AML-193 (cell line): ENCODE measurements around the gene SSU72.

Experiments
- DNase-seq, 2 experiments: peaks; one replicate each; lab custom pipeline; 2025; lab: John Stamatoyannopoulos, UW

SSU72 gene

GRCh38 chr1:1610796-1611195 is 36.1 kb upstream of the SSU72 start:
- DNase-seq = no peak

GRCh38 chr1:1609822-1610485 is 35.3 kb upstream of the SSU72 start:
- DNase-seq = no peak

DNA sequence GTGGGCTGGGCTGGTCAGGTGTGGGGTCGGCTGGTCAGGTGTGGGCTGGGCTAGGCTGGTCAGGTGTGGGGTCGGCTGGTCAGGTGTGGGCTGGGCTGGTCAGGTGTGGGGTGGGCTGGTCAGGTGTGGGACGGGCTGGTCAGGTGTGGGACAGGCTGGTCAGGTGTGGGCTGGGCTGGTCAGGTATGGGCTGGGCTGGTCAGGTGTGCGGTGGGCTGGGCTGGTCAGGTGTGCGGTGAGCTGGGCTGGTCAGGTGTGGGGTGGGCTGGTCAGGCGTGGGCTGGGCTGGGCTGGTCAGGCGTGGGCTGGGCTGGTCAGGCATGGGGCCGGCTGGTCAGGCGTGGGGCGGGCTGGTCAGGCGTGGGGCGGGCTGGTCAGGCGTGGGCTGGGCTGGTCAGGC is 31.6 kb upstream of the SSU72 start:
- DNase-seq = no peak

GRCh38 chr1:1605724-1606123 is 31.1 kb upstream of the SSU72 start:
- DNase-seq = no peak

GRCh38 chr1:1605034-1605591 is 30.4 kb upstream of the SSU72 start:
- no peak for DNase-seq

DNA sequence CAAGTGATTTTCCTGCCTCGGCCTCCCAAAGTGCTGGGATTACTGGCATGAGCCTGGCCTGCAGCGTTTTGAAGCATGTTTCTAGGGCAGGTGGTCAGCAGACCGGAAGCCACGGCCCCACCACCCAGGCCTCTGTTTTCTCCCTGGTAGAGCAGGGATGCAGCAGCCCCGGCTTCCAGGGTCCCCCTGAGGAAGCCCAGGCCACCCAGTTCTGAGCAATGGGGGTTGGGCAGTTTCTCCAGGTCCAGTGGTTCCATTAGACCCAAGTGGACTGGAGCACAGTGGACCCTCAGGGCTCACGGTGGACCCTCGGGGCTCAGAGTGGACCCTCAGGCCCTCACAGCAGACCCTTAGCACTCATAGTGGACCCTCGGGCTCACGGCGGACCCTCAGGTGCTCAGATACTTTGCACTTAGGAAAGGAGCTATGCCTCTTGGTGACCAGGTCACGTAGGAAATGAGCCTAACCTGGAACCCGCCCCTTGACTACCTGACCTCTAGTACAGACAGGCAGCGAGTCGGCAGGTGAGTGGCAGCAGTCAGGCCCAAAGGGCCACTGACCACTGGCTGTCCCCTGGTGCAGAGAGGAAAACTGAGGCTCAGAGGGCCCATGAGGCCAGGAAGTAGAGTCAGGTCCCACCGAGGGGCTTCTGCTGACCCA is 29.8 kb upstream of the SSU72 start:
- no peak for DNase-seq

DNA sequence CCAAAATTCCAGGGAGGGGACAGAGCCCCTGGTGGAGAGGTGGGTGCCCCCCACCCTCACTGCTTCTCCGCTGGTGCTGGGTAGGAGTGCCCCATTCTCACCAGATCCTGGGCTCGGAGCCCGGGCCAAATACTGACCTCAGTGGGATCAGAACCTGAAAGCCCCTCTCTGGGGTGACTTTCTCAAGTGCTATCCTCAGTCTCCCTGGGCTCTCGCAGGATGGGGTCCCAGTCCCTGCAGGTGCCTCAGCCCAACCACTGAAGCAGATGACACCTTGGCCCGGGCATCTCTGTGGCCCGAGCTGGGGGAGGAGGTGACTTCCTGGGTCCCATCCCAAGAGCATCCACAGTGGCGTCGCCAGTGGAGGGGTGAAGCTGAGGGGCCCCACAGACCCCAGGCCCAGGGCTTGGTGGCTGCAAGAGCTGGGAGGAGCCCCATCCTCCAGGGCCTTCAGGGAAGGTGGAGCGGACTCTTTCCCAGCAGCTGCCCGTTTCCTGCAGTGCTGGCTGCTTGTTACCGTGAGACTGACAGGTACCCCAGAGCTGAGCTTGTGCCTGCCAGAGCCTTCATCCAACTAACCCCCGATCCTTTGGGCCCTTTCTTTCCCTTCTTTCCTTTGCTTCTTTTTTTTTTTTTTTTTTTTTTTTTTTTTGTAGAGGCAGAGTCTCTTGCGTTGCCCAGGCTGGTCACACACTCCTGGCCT is 29.2 kb upstream of the SSU72 start:
- DNase-seq = no peak

DNA sequence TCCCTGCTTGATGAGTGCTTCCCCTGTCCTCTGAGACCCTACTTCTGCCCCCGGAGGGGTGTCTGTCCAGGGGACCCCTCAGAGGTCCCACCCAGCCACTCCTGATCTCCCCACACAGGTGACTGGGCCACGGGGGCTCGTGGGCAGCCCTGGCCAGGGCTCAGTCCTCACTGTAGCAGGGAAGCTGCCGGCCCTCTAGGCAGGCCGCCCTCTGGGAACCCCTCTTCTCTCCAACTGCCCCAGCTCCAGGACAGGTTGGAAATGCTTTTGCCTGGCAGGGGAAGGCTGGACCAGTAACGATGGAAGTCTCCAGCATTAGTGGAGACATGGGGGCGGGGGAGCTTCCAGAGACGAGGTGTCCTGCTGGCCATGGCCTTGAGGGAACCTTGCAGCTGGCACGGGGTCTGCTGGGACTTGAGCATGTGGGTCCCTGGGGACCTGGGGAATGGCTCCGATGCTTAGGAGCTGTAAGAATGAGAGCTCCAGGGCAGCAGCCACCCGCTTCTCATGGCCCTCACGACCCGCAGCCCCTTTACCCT is 28.4 kb upstream of the SSU72 start:
- no peak for DNase-seq

DNA sequence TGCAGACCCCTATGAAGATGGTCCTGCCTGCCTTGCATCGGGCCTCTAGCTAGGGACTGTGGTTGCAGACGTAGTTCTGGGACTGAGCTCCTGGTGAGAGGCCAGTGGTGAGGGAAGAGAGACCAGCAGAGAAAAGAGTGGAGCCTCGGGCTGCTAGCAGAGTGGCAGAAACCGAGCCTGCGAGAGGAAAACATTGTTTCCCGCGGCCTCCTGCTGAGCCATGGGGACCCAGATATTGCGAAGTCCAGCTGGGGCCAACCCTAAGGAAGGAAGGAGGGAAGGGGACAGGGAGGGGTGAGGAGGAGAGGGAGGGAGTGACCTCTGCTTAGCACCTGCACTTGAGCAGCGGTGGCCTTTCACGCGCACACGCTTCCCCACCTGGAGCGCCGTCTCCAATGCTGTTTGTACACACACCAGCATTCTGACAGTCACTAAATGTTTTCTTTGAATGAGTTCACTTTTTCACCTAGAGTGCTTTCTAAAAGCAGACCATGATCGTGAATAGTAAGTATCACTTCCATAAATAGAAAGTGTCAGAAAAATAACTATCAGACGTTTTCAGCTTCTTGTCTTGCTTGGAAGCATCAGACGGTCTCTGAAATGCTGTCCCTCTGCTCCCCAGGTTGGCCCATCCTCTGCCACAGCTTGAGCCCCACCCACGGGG is 27.8 kb upstream of the SSU72 start:
- DNase-seq = no peak

- DNase-seq = no peak
These were observed 27.1 kb upstream of the SSU72 start for GRCh38 chr1:1601564-1602303.

GRCh38 chr1:1600861-1601563 is 26.3 kb upstream of the SSU72 start:
- DNase-seq = no peak

DNA sequence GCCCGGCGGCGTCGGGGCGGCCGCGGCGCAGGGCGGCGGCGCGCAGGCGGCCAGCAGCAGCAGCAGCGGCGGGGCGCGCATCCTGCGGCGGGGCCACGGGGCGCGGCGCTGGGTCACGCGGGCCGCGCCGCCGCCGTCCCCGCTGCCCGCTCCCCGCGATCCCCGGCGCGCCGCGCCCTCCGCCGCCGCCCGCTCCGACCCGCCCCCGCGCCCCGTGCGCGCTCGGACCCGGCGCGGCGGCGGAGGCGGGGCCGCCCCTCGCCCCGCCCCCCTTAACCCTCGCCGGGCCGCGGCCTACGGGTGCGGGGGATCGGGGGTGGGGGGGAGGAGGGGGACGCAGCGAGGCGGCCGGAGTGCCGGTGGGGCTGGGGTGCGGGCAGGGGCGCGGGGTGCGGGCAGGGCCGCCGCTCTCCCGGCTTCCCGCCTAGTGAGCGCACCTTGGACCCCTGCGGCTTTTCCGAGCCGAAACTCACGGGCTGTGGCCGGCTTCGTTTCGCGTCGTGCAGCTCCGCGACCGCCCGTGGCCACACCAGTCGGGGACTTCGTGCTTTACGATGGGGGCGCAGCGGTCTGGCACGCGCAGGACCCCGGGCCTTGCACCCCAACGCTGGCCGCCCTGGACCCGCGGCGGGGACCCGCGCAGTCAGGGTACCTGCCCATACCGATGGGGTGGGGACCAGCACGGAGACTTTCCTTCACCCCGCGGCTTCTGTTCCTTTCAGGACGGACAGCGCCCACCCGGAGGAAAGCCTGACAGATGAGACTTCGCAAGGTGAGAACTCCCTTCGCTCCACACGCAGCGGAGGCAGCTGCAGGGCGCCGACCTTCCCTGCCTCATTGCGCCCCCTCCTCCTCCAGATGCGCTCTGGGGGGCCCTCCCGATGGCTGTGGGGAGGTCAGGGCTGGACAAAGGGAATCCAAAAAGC is 25.5 kb upstream of the SSU72 start, which contains the start of gene FNDC10:
TSS of gene FNDC10 (minus strand) at position 201 of the 926 bp plus-strand sequence. CDS start at position 81, 120 bp downstream.
- no peak for DNase-seq

- peak; percentile 11 to 15 for DNase-seq
These were observed 24.6 kb upstream of the SSU72 start for GRCh38 chr1:1599030-1599934.

- no peak for DNase-seq
These were observed 24.0 kb upstream of the SSU72 start for GRCh38 chr1:1598720-1599029.

DNA sequence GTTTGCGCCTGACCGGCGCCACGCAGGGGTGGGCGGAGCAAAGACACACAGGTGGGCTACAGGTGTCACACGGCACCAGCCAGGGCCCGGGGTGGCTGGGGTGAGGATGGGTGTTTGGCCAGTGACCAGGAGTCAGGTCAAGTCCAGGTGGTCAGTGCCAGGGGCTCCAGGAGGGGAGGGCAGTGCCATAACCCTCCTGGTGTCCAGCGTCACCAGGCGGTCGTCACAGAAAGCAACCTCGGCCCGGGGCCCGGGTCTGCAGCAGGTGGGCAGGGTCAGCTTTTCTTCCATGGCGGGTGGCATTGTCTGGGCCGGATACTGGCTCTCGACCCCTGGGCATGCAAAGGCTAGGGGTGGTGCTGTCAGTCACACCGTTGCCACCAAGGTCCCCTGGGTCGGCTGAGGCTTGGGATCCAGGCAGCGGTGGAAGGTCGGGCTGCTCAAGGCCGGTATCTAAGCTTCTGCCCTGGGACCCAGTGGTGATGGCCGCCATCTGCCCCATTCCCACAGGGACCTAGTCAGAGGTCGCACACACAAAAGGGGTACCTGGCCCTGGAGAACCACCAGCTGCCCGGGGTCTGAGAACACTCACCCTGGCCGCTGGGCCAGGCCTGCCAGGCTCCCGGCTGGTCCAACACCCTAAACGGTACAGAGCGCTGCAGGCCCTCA is 23.5 kb upstream of the SSU72 start:
- no peak for DNase-seq

DNA sequence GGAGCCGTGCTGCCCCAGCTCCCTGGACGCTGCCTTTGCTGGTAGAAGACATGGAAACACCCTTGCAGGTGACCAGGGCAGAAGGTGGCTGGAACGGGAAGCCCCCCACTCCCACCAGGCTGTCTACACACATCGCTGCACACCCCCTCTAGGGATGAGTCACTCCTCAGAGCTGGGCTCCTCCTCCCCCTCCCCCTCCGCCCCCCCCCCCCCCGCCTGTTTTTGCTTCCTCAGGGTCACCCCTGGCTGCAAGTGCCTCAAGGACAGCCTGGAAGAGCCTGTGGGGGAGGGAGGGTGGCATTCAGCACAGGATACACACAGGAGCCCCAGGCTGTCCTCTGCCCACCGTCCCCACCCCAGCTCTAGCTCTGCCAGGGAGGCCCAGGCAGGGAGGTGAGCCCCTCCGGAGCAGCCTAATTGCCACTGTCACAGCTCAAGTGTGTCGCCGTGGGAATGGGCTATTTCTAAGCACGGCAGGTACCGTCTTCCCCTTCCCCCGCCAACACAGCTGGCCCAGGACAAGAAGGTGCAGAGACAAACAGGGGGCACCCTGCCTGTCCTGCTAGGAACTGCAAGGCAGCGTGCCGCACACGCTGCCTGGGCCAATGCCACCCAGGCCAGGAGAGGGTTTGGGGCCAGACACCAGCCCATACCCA is 22.7 kb upstream of the SSU72 start:
- DNase-seq = peak in 1 of 2 experiments; percentile 17

- no peak for DNase-seq
These were observed 22.0 kb upstream of the SSU72 start for GRCh38 chr1:1596493-1597274.
